ENCODE measurements around the gene HSPA1A.

DNA sequence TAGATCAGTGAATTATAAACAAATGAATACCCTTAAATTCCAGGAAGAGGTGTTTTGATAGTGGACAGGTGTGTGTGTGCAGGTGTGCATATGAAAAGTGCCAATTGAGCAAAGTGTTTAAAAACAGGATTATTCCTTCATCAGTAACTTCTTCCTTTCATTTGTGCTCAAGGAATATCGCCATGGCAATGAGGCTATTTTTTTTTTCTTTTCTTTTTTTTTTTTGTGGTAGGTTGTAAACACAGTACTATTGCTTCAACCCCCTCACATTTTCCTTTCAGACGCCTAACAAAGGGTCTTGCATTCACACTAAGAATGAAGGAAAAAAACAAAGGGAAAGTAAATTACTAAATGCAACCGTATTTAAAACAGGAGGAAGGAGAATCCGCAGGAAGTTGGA is 10.2 kb downstream of the HSPA1A start:
- TF ChIP-seq CTCF (conservative IDR thresholded peaks at IDR 0.05; ENCODE audit: low read length) (no peak), EZH2phosphoT487 (IDR thresholded peaks at IDR 0.05; ENCODE audit: borderline replicate concordance, low read depth, low read length) (no peak)

All from OCI-LY7 (cell line).